Suprapubic skin (tissue), 4 donors: ENCODE data around the gene WHRN. TPM values are rescaled to one million over a fixed set of nuclear protein-coding genes. Genes with fewer than 3 reads are reported as not detected.

Source experiments
- DNase-seq, 2 donors: peaks; one replicate each; pipeline ENCODE4 v3.0.0-alpha.2; 2019; ENCODE audit warnings: low spot score in 2 of 2
- H3K27ac ChIP-seq: fragments of 200-600 bp; sonication (generic); one replicate; pipeline ENCODE4 v1.5.1; 2019
- H3K27me3 ChIP-seq: fragments of 200-600 bp; sonication (generic); one replicate; pipeline ENCODE4 v1.5.1; 2019
- H3K36me3 ChIP-seq: fragments of 200-600 bp; sonication (generic); one replicate; pipeline ENCODE4 v1.5.1; 2019
- H3K4me1 ChIP-seq: fragments of 200-600 bp; sonication (generic); one replicate; pipeline ENCODE4 v1.5.1; 2019
- H3K4me3 ChIP-seq: fragments of 200-600 bp; sonication (generic); one replicate; pipeline ENCODE4 v1.5.1; 2019; ENCODE audit warnings: mild to moderate bottlenecking
- H3K9me3 ChIP-seq: fragments of 200-600 bp; sonication (generic); one replicate; pipeline ENCODE4 v1.5.1; 2019
- CTCF ChIP-seq, 2 donors: fragments of 200-600 bp in 1 of 2; fragments of 450-650 bp in 1 of 2; sonication (generic) in 1 of 2; IDR thresholded peaks; one replicate each; pipeline ENCODE4 v1.5.1; 2016 to 2019; ENCODE audit warnings: antibody characterized with exemption in 2 of 2, mild to moderate bottlenecking in 1 of 2, moderate library complexity in 1 of 2
- EP300 ChIP-seq: sonication (generic); formaldehyde crosslinking; IDR thresholded peaks from one replicate; pipeline ENCODE4 v1.6.1; 2017; ENCODE audit warnings: antibody characterized with exemption
- POLR2A ChIP-seq, 2 donors: fragments of 450-650 bp; IDR thresholded peaks; one replicate each; pipeline ENCODE4 v1.6.1; 2017; ENCODE audit warnings: antibody characterized with exemption in 2 of 2, mild to moderate bottlenecking in 2 of 2, moderate library complexity in 2 of 2
- POLR2AphosphoS5 ChIP-seq, 3 donors: sonication (generic); formaldehyde crosslinking; IDR thresholded peaks; one replicate each; pipeline ENCODE4 v1.6.1; 2017; ENCODE audit warnings: antibody characterized with exemption in 3 of 3
- WGBS: methylation state at CpG from one replicate; pipeline ENCODE4 v1.1.5; 2018; 5-methylcytosine and 5-hydroxymethylcytosine counted together
- total RNA-seq, 4 donors: library from RNA; depleted of rRNA; stranded (reverse); fragments of >200 nt; gene quantifications; one replicate each; pipeline ENCODE4 v1.1.0, GENCODE V29; 2016

WHRN gene
- total RNA-seq, 4 donors from 2014 or later: 7.7 to 25.9 (median 14.8) TPM

- no peaks in the 10 kb centered on the region for H3K36me3 ChIP-seq
- no peaks in the 10 kb centered on the region for H3K9me3 ChIP-seq
- H3K4me3 ChIP-seq: no peak overlapping the region
- no peak for TF ChIP-seq POLR2AphosphoS5 (IDR thresholded peaks at IDR 0.05)
- no peak for DNase-seq
- H3K27me3 ChIP-seq: peaks cover 12% of the 10 kb centered on the region
- no peak overlapping the region for H3K27ac ChIP-seq
- WGBS: 95% methylated on average over 3 of the region's 3 CpGs
- H3K4me1 ChIP-seq: no peaks in the 10 kb centered on the region
Observed at GRCh38 chr9:114522847-114523246, 17.6 kb upstream of the WHRN start.

- H3K36me3 ChIP-seq: no peaks in the 10 kb centered on the region
- H3K27me3 ChIP-seq: peaks cover 12% of the 10 kb centered on the region
- H3K27ac ChIP-seq: no peak overlapping the region
- TF ChIP-seq EP300: no peak
- TF ChIP-seq POLR2AphosphoS5 (IDR thresholded peaks at IDR 0.05): no peak
- TF ChIP-seq CTCF (IDR thresholded peaks at IDR 0.05): no peak
- TF ChIP-seq POLR2A (IDR thresholded peaks at IDR 0.05): no peak
- no peak overlapping the region for H3K4me3 ChIP-seq
- no peak for DNase-seq
- 23% methylated on average over 2 of the region's 2 CpGs for WGBS
- H3K9me3 ChIP-seq: no peaks in the 10 kb centered on the region
- no peaks in the 10 kb centered on the region for H3K4me1 ChIP-seq
Observed at GRCh38 chr9:114522286-114522685, 17.0 kb upstream of the WHRN start.

GRCh38 chr9:114521846-114522245 is 16.6 kb upstream of the WHRN start:
- no peaks in the 10 kb centered on the region for H3K36me3 ChIP-seq
- TF ChIP-seq POLR2AphosphoS5 (IDR thresholded peaks at IDR 0.05): no peak
- no peak for TF ChIP-seq EP300
- no peak for TF ChIP-seq POLR2A (IDR thresholded peaks at IDR 0.05)
- TF ChIP-seq CTCF (IDR thresholded peaks at IDR 0.05): no peak
- no peaks in the 10 kb centered on the region for H3K9me3 ChIP-seq
- H3K4me3 ChIP-seq: no peak overlapping the region
- peaks cover 12% of the 10 kb centered on the region for H3K27me3 ChIP-seq
- H3K27ac ChIP-seq: no peak overlapping the region
- no peak for DNase-seq
- no peaks in the 10 kb centered on the region for H3K4me1 ChIP-seq

GRCh38 chr9:114518599-114519022 is 13.3 kb upstream of the WHRN start:
- H3K36me3 ChIP-seq: no peaks in the 10 kb centered on the region
- peaks cover 12% of the 10 kb centered on the region for H3K27me3 ChIP-seq
- no peak overlapping the region for H3K27ac ChIP-seq
- no peak overlapping the region for H3K4me3 ChIP-seq
- TF ChIP-seq CTCF (IDR thresholded peaks at IDR 0.05) (no peak), POLR2AphosphoS5 (IDR thresholded peaks at IDR 0.05) (no peak), EP300 (no peak), POLR2A (IDR thresholded peaks at IDR 0.05) (no peak)
- no peaks in the 10 kb centered on the region for H3K4me1 ChIP-seq
- H3K9me3 ChIP-seq: no peaks in the 10 kb centered on the region
- 75% methylated on average over 4 of the region's 4 CpGs for WGBS
- DNase-seq: no peak

GRCh38 chr9:114518120-114518519 is 12.8 kb upstream of the WHRN start:
- DNase-seq: no peak
- no peak for TF ChIP-seq EP300
- no peak for TF ChIP-seq CTCF (IDR thresholded peaks at IDR 0.05)
- TF ChIP-seq POLR2A (IDR thresholded peaks at IDR 0.05): no peak
- no peak for TF ChIP-seq POLR2AphosphoS5 (IDR thresholded peaks at IDR 0.05)
- 91% methylated on average over 1 of the region's 1 CpG for WGBS
- H3K9me3 ChIP-seq: no peaks in the 10 kb centered on the region
- H3K36me3 ChIP-seq: no peaks in the 10 kb centered on the region
- H3K27me3 ChIP-seq: peaks cover 8% of the 10 kb centered on the region
- H3K27ac ChIP-seq: no peak overlapping the region
- no peaks in the 10 kb centered on the region for H3K4me1 ChIP-seq
- no peak overlapping the region for H3K4me3 ChIP-seq

- no peak for TF ChIP-seq POLR2A (IDR thresholded peaks at IDR 0.05)
- no peak for TF ChIP-seq EP300
- TF ChIP-seq POLR2AphosphoS5 (IDR thresholded peaks at IDR 0.05): no peak
- 53% methylated on average over 7 of the region's 7 CpGs for WGBS
- H3K36me3 ChIP-seq: no peaks in the 10 kb centered on the region
Observed at GRCh38 chr9:114516913-114517312, 11.6 kb upstream of the WHRN start.

More at GRCh38 chr9:114516913-114517312, 11.6 kb upstream of the WHRN start:
- H3K4me1 ChIP-seq: no peaks in the 10 kb centered on the region
- H3K4me3 ChIP-seq: no peak overlapping the region
- DNase-seq: no peak
- no peak overlapping the region for H3K27ac ChIP-seq
- no peaks in the 10 kb centered on the region for H3K9me3 ChIP-seq
- peaks cover 3% of the 10 kb centered on the region for H3K27me3 ChIP-seq
